ENCODE data around the gene FAM83G.

The FAM83G gene

DNA sequence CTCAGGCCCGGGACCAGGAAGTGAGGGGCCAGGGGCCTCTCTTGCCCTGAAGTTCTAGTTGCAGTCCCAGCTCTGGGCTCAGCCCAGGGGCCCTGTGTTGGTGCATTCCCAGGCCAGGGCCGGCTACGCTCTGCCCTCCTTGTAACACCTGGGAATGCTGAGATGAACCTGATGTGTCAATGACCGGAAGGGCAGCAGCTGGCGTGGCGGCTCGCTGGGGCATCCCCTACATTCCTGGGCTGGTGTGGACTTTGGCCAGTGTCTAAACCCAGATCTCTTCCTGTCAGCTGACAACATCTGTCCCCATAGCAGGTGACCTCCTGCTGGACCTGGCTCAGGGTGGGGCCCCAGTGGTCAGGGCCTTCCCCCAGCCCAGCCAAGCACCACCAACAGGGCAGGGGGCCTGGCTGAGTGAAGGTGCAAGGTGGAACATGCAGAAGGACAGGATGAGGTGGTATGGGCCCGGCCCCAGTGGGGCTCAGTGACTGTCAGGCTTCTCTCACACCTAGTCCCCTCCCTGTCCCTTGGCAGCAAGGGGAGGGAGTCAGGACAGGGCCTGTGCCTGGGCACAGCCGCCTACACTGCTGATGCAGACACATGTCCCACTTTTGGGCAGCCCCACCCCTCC is 15.9 kb downstream of the FAM83G start:
- no peak for DNase-seq (ENCODE audit: low read depth)

GRCh38 chr17:18987862-18988545 is 16.6 kb downstream of the FAM83G start:
- no peak for DNase-seq (ENCODE audit: low read depth)

DNA sequence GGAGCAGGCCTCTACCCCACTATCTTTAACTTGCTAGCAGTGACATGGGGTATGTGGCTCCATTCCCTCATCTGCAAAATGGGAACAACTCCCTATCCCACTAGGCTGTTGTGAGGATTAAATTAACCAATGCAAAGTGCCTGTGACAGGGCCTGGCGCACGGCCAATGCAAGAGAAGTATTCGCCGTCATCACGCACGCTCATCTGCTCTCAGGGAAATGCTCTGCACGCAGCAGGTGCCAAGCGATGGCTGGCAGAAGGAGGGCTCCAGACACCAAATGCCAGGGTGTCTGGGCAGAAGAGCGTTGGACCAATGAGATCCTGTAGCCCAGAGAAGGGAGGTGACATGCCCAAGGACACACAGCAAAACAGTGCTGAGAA is 17.3 kb downstream of the FAM83G start:
- DNase-seq (ENCODE audit: low read depth): no peak

GRCh38 chr17:18986541-18987229 is 17.9 kb downstream of the FAM83G start:
- DNase-seq (ENCODE audit: low read depth): no peak

- no peak for DNase-seq (ENCODE audit: low read depth)
Measured at GRCh38 chr17:18985475-18985874, 19.1 kb downstream of the FAM83G start.

- no peak for DNase-seq (ENCODE audit: low read depth)
Measured at GRCh38 chr17:18984273-18985114, 20.1 kb downstream of the FAM83G start.

DNA sequence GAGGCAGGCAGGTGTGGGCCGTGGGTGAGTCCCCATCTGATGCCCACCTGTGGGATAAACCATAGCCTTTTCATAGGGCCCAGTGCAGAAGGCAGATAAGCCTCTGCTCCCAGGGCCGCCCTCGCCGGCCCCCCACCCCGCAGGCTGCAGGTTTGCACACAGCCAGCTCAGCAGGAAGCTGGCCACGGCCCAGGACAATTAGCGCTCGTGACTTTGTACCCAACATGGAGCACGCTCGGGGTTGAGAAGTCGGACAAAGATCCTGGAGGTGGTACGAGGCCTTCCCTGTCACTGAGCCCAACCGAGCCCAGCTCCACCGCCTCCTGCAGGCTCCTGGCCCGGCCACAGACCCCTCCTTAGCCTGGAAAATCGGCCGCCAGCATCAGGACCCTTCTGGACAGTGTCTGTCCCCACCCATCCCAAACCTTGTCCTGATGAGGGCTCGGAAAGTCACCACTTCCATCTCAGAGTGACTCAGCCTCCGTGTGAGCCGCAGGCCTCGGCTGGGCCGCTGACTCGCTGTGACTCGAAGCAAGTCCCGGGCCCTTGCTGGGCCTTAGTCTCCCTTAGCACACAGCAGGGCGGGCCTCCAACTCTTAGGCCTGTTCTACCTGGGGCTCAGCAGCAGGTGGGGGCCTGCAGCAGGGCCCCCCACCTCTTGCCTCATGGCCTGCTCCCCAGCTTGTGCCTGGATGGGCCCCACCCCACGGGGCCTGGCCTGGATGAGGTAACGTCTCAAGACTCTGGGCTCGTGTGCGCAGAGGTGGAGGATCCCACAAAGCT is 22.7 kb downstream of the FAM83G start:
- DNase-seq (ENCODE audit: low read depth): no peak

DNA sequence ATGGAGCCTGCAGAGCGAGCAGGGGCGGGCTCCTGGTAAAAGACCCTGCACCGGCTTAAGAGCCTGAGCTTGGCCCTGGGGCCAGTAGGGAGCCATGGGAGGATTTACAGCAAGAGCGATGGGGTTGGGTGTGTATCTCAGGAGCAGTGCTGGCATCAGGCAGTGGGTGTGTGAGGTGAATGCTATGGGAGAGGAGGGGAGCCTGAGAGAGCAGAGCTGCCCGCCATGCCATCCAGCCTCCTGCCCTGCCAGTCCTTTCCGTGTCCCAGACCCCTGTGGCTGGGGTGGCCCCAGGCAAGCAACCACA is 23.3 kb downstream of the FAM83G start:
- DNase-seq (ENCODE audit: low read depth): no peak

GRCh38 chr17:18980682-18981334 is 23.8 kb downstream of the FAM83G start:
- DNase-seq (ENCODE audit: low read depth): no peak

- DNase-seq (ENCODE audit: low read depth): no peak
Measured at GRCh38 chr17:18978655-18979054, 25.9 kb downstream of the FAM83G start.

DNA sequence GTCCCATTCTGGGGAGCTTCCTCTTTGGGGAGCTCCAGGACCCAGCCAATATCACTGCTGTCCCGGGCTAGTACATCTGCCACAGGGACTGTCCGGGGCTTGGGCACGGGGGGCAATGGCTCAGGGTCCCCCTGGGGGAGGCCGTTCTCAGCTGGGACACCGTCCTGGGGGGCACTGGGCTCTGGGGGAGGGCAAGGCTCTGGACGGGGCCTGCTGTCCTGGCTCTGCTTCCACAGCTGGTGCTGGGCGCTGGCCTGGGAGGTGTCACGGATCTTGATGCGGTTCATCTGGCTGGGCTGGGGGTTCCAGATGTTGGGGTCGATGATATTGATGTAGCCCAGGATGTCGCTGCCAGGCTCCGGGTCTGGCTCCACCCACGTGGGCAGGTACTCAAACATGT is 26.5 kb downstream of the FAM83G start:
- DNase-seq (ENCODE audit: low read depth): no peak

DNA sequence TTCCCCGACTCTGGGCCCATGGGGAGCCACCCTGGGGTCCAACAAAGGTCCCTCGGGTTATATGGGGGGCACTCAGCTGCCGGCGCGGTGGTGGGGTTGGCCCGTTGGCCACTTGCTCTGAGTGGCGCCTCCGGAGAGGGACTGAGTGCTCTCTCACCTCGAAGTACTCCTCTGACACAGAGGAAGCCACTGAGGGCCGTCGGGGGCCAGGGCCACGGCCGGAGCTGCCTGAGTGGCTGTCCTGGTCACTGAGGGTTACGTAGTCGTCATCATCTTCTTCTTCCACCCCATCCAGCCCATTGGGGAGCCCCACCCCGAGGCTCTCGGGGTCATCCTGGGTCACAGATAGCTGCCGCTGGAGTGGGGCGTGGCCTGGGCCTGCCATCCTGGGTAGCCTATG is 26.9 kb downstream of the FAM83G start:
- DNase-seq (ENCODE audit: low read depth): no peak

DNA sequence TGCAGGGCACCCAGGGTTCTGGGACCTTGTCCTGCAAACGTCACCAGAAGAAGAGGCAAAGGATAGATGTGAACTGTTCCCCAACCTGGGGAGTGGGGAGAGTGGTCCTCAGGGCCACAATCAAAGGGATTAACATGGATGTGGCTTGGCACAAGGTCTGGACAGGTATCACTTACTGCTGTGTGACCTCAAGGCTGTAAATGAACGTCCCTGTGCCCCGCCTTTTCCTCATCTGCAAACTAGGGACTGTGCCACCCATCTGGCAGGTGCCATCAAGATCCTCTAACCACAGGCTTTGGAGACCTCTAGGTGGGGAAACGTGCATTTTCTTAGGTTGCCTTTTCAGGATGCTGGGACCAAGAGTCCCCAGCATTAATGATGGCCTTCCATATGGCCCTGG is 27.5 kb downstream of the FAM83G start:
- DNase-seq (ENCODE audit: low read depth): no peak

DNA sequence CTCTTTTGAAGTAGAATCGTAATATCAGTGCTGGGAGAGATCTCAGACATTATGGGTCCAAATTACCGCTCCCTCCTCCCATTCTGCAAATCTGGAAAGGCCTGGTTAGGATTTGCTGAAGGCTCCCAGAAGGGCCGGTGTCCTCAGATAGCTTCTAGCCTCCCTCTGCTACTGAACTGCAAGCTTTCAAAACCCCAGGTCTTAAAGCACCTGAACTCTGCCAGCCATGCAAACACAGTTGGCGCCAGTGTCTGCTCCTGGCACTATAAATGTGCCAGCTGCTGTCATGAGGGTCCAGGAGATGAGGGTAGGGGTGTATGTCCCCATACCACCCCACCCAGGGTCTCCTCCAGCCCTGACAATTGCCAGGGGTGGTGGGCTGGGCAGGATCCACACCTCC is 28.4 kb downstream of the FAM83G start:
- DNase-seq (ENCODE audit: low read depth): no peak

DNA sequence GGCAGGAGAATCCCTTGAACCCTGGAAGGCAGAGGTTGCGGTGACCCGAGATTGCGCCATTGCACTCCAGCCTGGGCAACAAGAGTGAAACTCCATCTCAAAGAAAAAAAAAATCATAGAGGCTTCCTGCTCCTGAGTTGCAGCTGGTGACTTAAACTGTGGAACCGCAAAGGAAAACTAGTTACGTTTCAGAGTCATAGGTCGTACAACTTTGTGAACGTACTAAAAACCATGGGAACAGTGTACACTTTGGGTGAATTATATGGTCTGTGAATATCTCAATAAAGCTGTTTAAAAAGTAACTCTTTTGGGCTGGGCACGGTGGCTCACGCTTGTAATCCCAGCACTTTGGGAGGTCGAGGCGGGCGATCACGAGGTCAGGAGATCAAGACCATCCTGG is 29.0 kb downstream of the FAM83G start:
- DNase-seq (ENCODE audit: low read depth): no peak

DNA sequence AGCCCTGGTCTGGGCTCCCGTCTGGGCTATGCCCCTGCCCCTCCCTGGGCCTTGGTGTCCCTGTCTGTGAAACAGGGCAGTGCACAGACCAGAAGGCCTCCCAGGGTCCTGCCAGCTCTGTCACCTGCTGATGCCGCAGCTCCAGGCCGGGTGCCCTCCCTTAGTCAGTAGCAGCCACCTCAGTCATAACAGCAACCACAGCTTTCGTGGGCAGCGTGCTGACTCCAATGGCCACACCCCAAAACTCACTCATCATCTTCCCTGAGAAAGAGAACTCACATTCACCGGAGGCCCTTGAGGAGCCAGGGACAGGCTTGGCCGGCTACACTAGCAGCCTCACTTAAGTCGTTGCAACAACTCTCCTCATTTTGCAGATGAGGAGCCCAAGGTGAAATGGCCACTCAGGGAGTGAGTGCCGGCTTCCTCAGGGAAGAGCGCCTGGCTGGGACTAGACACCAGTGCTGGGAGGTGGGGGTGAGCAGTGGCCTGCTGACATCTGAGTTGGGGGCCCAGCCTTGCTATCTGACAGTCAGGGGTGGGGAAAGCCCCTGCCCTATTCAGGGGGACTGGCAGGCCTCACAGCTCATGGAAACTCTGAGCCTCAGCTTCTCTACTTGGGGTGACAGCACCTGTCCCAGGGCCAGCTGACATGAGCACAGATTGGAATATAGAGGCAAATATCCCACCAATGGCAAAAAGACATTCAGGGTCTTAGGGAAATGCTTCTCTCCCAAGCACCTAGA is 30.0 kb downstream of the FAM83G start:
- no peak for DNase-seq (ENCODE audit: low read depth)

DNA sequence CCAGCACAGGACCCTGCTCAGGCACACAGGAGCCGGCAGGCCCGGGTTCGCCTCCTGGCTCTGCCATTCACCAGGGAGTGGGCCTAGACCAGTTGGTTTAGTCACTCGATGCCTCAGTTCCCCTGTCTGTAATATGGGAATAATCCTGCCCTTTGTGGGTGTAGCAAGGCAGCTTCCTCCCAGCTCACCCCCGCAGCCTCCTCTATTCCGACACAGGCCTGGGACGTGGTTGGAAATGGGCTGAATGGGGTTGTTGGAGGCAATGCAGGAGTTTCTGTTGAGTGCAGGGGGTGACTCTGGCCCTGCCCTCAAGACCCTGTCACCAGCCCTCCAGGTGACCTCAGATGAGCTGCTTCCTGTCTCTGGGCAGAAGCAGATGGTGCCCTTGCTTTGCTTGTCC is 32.8 kb downstream of the FAM83G start:
- DNase-seq (ENCODE audit: low read depth): no peak

DNA sequence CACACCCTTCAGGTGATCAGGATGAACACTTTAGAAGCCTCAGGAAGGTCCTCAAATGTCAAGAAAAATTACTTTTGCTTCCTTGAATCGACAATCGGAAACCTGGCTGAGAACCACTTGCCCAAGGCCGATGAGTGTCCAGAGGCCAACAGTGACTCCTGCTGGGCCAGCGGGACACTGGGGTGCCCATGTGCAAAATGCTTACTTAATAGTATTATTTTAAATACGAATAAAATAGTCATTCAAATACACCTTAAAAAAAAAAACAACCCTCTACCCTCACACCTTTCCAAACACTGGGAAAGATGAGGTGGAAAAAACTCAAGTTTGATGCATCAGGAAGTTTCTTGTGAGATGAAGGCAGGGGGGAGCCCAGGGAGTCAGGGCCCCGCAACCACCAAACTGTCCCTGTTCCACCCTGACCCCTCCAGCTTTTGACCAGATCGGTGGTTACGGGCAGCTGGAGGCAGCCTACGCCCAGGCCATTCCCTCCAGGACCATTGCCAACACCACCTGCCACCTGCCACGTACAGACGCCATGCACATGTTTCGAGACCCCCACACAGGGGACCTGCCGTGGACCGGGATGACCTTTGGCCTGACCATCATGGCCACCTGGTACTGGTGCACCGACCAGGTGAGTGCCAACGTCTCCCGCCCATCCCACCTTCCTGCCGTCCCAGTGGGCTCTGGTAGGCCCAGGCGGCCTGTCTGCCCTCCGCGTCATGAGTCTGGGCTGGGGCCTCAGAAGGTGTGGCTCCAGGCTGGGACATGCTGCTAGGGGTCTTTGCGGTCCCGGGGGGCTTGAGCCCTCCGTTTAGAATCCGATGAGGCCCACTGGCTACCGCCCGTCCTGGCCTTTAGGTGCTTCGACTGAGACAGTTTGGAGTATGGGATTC is 33.7 kb downstream of the FAM83G start:
- DNase-seq (ENCODE audit: low read depth): no peak
